GM12874 (cell line): ENCODE measurements around the gene DRD5.

Experiments
- CTCF ChIP-seq: IDR thresholded peaks from 2 replicates; pipeline ENCODE4 v1.5.1; 2011; ENCODE audit warnings: low read depth, mild to moderate bottlenecking, control low read depth, low read length, moderate library complexity; ENCODE audit not compliant: insufficient read depth

Gene DRD5

GRCh38 chr4:9769321-9769720 lies 12.1 kb upstream of the DRD5 start:
- TF ChIP-seq CTCF, result no peak

- TF ChIP-seq CTCF, result no peak
Observed at GRCh38 chr4:9771034-9771433, 10.4 kb upstream of the DRD5 start.

GRCh38 chr4:9773471-9773870 lies 8.0 kb upstream of the DRD5 start:
- TF ChIP-seq CTCF, result no peak

GRCh38 chr4:9782136-9782436 lies 652 bp downstream of the DRD5 start:
- no peak for TF ChIP-seq CTCF

- no peak for TF ChIP-seq CTCF
Observed at GRCh38 chr4:9792381-9792780, 10.9 kb downstream of the DRD5 start.

GRCh38 chr4:9800848-9801247 lies 19.4 kb downstream of the DRD5 start:
- no peak for TF ChIP-seq CTCF

GRCh38 chr4:9804918-9805317 lies 23.5 kb downstream of the DRD5 start:
- no peak for TF ChIP-seq CTCF

- no peak for TF ChIP-seq CTCF
Observed at GRCh38 chr4:9808077-9808476, 26.6 kb downstream of the DRD5 start.
